ENCODE data around the gene PCDHGA1.

DNA sequence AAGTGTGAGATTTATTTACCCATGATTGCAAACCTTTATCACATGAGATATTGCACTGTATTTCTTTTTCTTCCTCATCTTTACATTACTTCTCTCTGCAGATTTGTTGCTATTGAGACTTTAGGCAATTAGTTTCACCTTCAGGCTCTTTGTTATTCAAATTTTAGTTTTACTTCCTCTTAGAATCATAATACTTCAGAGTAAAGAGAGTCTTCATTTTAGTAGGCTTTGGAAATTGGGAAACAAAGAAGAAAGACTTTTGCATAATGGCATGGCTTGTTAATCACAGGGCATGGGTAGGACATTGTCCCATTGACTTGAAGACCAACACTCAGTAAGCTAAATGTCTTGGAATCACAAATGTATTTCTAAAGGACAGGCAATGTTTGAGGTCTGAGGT, 32.4 kb downstream of the PCDHGA1 start:
- TF ChIP-seq EZH2 (IDR thresholded peaks at IDR 0.05; ENCODE audit: low read length) = no peak
- TF ChIP-seq, protein P1, sequence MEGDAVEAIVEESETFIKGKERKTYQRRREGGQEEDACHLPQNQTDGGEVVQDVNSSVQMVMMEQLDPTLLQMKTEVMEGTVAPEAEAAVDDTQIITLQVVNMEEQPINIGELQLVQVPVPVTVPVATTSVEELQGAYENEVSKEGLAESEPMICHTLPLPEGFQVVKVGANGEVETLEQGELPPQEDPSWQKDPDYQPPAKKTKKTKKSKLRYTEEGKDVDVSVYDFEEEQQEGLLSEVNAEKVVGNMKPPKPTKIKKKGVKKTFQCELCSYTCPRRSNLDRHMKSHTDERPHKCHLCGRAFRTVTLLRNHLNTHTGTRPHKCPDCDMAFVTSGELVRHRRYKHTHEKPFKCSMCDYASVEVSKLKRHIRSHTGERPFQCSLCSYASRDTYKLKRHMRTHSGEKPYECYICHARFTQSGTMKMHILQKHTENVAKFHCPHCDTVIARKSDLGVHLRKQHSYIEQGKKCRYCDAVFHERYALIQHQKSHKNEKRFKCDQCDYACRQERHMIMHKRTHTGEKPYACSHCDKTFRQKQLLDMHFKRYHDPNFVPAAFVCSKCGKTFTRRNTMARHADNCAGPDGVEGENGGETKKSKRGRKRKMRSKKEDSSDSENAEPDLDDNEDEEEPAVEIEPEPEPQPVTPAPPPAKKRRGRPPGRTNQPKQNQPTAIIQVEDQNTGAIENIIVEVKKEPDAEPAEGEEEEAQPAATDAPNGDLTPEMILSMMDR (optimal IDR thresholded peaks at IDR 0.05 in 1 of 3, IDR thresholded peaks at IDR 0.05 in 1 of 3, conservative IDR thresholded peaks at IDR 0.05 in 1 of 3; ENCODE audit: extremely low read depth in 1 of 3, insufficient read depth in 2 of 3, low read length in 3 of 3) = no peak

Data from keratinocyte (primary cell).